OCI-LY1 (cell line): Measurements from ENCODE around the gene MYBPC1.

Source experiments
- H2AFZ ChIP-seq: fragments of 200-600 bp; sonication (generic), shearing (Covaris generic); 2 replicates; pipeline ENCODE4 v1.6.0; 2014; ENCODE audit warnings: antibody characterized with exemption, mild to moderate bottlenecking, low read length
- H3F3A ChIP-seq: fragments of 200-600 bp; sonication (generic), shearing (Covaris generic); 2 replicates; pipeline ENCODE4 v1.6.0; 2014; ENCODE audit warnings: mild to moderate bottlenecking, antibody characterized with exemption, low read length, moderate library complexity; ENCODE audit not compliant: insufficient read depth
- H3K27ac ChIP-seq: fragments of 200-600 bp; sonication (generic); 2 replicates; pipeline ENCODE4 v1.5.1; 2014; ENCODE audit warnings: low read length, mixed run types, mild to moderate bottlenecking, low read depth; ENCODE audit not compliant: poor library complexity, severe bottlenecking
- H3K27me3 ChIP-seq: fragments of 200-600 bp; sonication (generic); 2 replicates; pipeline ENCODE4 v1.6.0; 2014; ENCODE audit warnings: antibody characterized with exemption, mild to moderate bottlenecking, low read length, moderate library complexity; ENCODE audit not compliant: insufficient read depth
- H3K36me3 ChIP-seq: fragments of 200-600 bp; sonication (generic); 2 replicates; pipeline ENCODE4 v1.6.1; 2014; ENCODE audit warnings: mild to moderate bottlenecking, antibody characterized with exemption, low read length, moderate library complexity, mixed read lengths; ENCODE audit not compliant: insufficient read depth
- H3K4me1 ChIP-seq: fragments of 200-600 bp; sonication (generic); 2 replicates; pipeline ENCODE4 v1.5.1; 2014; ENCODE audit warnings: mild to moderate bottlenecking, low read length, moderate library complexity; ENCODE audit not compliant: insufficient read depth, severe bottlenecking
- H3K4me2 ChIP-seq: fragments of 200-600 bp; sonication (generic), shearing (Covaris generic); 2 replicates; pipeline ENCODE4 v1.6.1; 2014; ENCODE audit warnings: low read length
- H3K4me3 ChIP-seq: fragments of 200-600 bp; sonication (generic); 2 replicates; pipeline ENCODE4 v1.5.1; 2014; ENCODE audit warnings: low read length, low read depth, mild to moderate bottlenecking, mixed read lengths; ENCODE audit not compliant: poor library complexity, severe bottlenecking
- H3K79me2 ChIP-seq: fragments of 200-600 bp; shearing (Covaris generic); 2 replicates; pipeline ENCODE4 v1.6.1; 2016; ENCODE audit warnings: mixed run types, low read length, mixed read lengths; ENCODE audit not compliant: insufficient read depth
- H3K9ac ChIP-seq: fragments of 200-600 bp; sonication (generic), shearing (Covaris generic); 2 replicates; pipeline ENCODE4 v1.6.1; 2014; ENCODE audit warnings: mild to moderate bottlenecking, low read length, mixed read lengths
- H3K9me2 ChIP-seq: fragments of 200-600 bp; sonication (generic), shearing (Covaris generic); 2 replicates; pipeline ENCODE4 v1.6.1; 2014; ENCODE audit warnings: low read depth, mild to moderate bottlenecking, low read length, mixed read lengths
- H3K9me3 ChIP-seq: fragments of 200-600 bp; shearing (Covaris generic); 2 replicates; pipeline ENCODE4 v1.6.1; 2014; ENCODE audit warnings: low read length, mixed read lengths
- H4K20me1 ChIP-seq: fragments of 200-600 bp; sonication (generic), shearing (Covaris generic); 2 replicates; pipeline ENCODE4 v1.6.0; 2016; ENCODE audit warnings: mild to moderate bottlenecking, low read length; ENCODE audit not compliant: insufficient read depth
- EZH2 ChIP-seq: fragments of 200-600 bp; sonication (generic), shearing (Covaris generic); IDR thresholded peaks from 2 replicates; pipeline ENCODE4 v1.8.0; 2017; ENCODE audit warnings: borderline replicate concordance, mixed run types, mild to moderate bottlenecking, antibody characterized with exemption, low read length, moderate library complexity, mixed read lengths
- TF ChIP-seq, protein P1 (sequence below): fragments of 200-600 bp; sonication (generic), shearing (Covaris generic); IDR thresholded peaks from 2 replicates; pipeline ENCODE4 v1.5.1; 2017; ENCODE audit warnings: mild to moderate bottlenecking, antibody characterized with exemption, low read length, moderate library complexity, mixed read lengths

The MYBPC1 gene, protein sequence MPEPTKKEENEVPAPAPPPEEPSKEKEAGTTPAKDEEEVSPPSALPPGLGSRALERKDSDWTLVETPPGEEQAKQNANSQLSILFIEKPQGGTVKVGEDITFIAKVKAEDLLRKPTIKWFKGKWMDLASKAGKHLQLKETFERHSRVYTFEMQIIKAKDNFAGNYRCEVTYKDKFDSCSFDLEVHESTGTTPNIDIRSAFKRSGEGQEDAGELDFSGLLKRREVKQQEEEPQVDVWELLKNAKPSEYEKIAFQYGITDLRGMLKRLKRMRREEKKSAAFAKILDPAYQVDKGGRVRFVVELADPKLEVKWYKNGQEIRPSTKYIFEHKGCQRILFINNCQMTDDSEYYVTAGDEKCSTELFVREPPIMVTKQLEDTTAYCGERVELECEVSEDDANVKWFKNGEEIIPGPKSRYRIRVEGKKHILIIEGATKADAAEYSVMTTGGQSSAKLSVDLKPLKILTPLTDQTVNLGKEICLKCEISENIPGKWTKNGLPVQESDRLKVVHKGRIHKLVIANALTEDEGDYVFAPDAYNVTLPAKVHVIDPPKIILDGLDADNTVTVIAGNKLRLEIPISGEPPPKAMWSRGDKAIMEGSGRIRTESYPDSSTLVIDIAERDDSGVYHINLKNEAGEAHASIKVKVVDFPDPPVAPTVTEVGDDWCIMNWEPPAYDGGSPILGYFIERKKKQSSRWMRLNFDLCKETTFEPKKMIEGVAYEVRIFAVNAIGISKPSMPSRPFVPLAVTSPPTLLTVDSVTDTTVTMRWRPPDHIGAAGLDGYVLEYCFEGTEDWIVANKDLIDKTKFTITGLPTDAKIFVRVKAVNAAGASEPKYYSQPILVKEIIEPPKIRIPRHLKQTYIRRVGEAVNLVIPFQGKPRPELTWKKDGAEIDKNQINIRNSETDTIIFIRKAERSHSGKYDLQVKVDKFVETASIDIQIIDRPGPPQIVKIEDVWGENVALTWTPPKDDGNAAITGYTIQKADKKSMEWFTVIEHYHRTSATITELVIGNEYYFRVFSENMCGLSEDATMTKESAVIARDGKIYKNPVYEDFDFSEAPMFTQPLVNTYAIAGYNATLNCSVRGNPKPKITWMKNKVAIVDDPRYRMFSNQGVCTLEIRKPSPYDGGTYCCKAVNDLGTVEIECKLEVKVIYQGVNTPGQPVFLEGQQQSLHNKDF

DNA sequence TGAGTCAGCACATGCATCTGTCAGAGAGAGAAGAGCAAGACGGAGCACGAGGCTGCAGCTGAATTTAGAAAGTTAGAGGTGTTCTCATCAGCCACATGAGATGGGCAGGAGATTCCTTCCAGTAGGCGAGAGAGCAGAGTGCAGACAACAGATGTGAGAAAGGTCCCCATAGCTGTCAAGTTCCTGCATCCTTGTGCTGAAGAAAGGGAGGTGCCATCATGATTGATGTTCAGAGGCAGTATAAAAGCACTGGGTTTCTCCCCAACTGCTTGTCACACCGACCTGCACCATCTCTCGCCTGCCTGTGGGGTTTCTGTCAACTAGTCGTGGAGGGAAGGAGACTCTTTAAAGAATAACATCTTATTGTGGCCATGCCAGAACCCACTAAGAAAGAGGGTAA is at the start of gene MYBPC1:
Gene MYBPC1 (plus strand): TSS at position 272 of the 400 bp plus-strand sequence. CDS start 100 bp downstream, at position 372.
- Histone ChIP-seq H3K9me3 (no peaks in the 10 kb centered on the region), H3F3A (no peaks in the 10 kb centered on the region), H3K9ac (no peak within 1 kb of the TSS), H2AFZ (no peak within 1 kb of the TSS), H3K79me2 (no peaks in the 10 kb centered on the region), H3K27ac (no peak within 1 kb of the TSS), H3K4me1 (no peaks in the 10 kb centered on the region), H3K4me3 (no peak within 1 kb of the TSS), H3K27me3 (no peaks in the 10 kb centered on the region), H4K20me1 (no peaks in the 10 kb centered on the region), H3K9me2 (no peaks in the 10 kb centered on the region), H3K36me3 (no peaks in the 10 kb centered on the region), H3K4me2 (no peak within 1 kb of the TSS)
- TF ChIP-seq, protein P1, sequence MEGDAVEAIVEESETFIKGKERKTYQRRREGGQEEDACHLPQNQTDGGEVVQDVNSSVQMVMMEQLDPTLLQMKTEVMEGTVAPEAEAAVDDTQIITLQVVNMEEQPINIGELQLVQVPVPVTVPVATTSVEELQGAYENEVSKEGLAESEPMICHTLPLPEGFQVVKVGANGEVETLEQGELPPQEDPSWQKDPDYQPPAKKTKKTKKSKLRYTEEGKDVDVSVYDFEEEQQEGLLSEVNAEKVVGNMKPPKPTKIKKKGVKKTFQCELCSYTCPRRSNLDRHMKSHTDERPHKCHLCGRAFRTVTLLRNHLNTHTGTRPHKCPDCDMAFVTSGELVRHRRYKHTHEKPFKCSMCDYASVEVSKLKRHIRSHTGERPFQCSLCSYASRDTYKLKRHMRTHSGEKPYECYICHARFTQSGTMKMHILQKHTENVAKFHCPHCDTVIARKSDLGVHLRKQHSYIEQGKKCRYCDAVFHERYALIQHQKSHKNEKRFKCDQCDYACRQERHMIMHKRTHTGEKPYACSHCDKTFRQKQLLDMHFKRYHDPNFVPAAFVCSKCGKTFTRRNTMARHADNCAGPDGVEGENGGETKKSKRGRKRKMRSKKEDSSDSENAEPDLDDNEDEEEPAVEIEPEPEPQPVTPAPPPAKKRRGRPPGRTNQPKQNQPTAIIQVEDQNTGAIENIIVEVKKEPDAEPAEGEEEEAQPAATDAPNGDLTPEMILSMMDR, result no peak
- no peak for TF ChIP-seq EZH2

DNA sequence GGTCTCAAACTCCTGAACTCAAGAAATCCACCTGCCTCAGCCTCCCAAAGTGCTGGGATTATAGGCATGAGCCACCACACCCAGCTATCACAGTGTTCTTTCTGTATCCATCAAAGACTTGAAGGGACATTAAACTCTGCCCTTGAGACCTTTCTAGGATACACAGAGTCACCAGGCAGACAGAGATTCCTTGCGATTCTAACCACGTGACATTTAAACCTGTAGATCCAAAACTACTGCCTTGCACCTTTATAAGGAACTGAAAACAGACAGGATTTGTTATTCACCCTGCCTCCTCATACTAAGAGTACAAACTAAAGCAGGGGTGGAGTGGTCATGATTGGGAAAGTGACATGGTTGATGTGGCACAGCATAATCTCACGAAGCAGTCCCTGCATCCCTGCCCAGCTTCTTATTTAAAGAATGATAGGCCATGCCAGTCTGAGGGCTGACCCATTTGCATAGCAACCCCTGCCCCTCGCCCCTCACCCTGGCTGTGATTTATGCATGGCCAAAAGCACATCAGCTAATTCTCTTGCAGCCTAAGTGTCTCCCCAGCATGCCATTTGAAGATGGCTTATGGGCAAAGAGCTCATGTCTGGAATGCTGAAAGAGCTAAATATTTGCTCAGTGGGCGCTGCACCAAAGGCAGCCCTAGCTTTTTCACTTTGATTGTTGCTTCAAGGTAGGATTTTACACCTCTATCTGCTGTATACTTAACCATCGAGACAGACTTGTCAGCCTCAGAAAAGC is 43.2 kb upstream of the MYBPC1 start:
- Histone ChIP-seq H3K27ac (no peak overlapping the region), H4K20me1 (no peaks in the 10 kb centered on the region), H3K79me2 (no peaks in the 10 kb centered on the region), H3K4me2 (no peak overlapping the region), H3K4me3 (no peak overlapping the region), H2AFZ (no peak overlapping the region), H3F3A (no peaks in the 10 kb centered on the region), H3K9me2 (no peaks in the 10 kb centered on the region), H3K9me3 (0 out of 2 replicates have a peak, but pooled peaks cover 2% of the 10 kb centered on the region), H3K27me3 (no peaks in the 10 kb centered on the region), H3K4me1 (no peaks in the 10 kb centered on the region), H3K36me3 (no peaks in the 10 kb centered on the region), H3K9ac (no peak overlapping the region)
- TF ChIP-seq, protein P1, result no peak
- no peak for TF ChIP-seq EZH2

DNA sequence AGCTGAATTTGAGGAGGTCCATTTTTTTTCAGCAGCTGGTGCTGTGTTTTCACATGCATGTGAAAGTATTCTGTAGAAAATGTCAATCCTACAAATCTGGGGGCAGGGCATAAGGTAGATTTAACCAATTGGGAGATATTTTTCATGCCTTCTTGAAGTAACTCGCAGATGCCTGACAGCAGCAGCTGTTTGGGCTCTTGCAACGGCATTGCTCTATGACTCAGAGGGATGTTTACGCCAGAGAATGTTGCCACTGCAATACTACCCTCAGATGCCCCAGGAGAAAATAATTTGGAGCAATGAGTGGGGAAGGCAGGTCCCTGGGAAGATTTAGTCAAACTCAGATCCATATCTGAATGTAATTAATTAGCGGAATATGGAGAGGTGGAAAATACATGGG is 42.5 kb upstream of the MYBPC1 start:
- Histone ChIP-seq H3K9me3 (0 out of 2 replicates have a peak, but pooled peaks cover 2% of the 10 kb centered on the region), H3K79me2 (no peaks in the 10 kb centered on the region), H3F3A (no peaks in the 10 kb centered on the region), H4K20me1 (no peaks in the 10 kb centered on the region), H3K9ac (no peak overlapping the region), H3K4me1 (no peaks in the 10 kb centered on the region), H3K9me2 (no peaks in the 10 kb centered on the region), H3K4me2 (no peak overlapping the region), H3K36me3 (no peaks in the 10 kb centered on the region), H2AFZ (no peak overlapping the region), H3K4me3 (no peak overlapping the region), H3K27ac (no peak overlapping the region), H3K27me3 (no peaks in the 10 kb centered on the region)
- TF ChIP-seq EZH2, result no peak
- TF ChIP-seq, protein P1, result no peak
